ENCODE data around the gene AVL9. TPM values are rescaled to one million over a fixed set of nuclear protein-coding genes. Genes with fewer than 3 reads are reported as not detected.
"Not testable (repeated sequence)": the region's sequence is repeated elsewhere in the genome, so short reads cannot be mapped to it uniquely, and the experiment has no call there.

Gene AVL9
- total and polyA plus RNA-seq, 12 donors, result 6.3 to 21.7 (median 15.1) TPM

GRCh38 chr7:32636725-32637462 is 141.6 kb downstream of the AVL9 start:
- H3K4me3 ChIP-seq, H3K9me3 ChIP-seq, H3K27ac ChIP-seq, H3K4me1 ChIP-seq, DNase-seq, H3K27me3 ChIP-seq, ATAC-seq: not testable (repeated sequence)
- intact Hi-C loops (cut with DNase I), result loop anchor here in 1 of 10 donors (10.0 kb wide), 1 partner anchor 142 kb away; the partner anchor contains the start of genes AVL9 and LSM5
- TF ChIP-seq CTCF (IDR thresholded peaks at IDR 0.05), result peak in 1 of 9 donors; percentile 8
- H3K36me3 ChIP-seq, result peaks cover 0 to 22% (median 4%) of the 10 kb centered on the region in 9 donors
- 90 to 92% methylated on average over 5 of the region's 5 CpGs for WGBS, 2 donors

- H3K27ac ChIP-seq, DNase-seq, H3K4me1 ChIP-seq, H3K4me3 ChIP-seq, ATAC-seq, H3K27me3 ChIP-seq: not testable (repeated sequence)
- peaks cover 0 to 12% (median 0%) of the 10 kb centered on the region in 11 donors for H3K9me3 ChIP-seq
- H3K36me3 ChIP-seq, result peaks cover 0 to 24% (median 4%) of the 10 kb centered on the region in 9 donors
- intact Hi-C loops (cut with DNase I), result loop anchor here in 1 of 10 donors (10.0 kb wide), 1 partner anchor 143 kb away; the partner anchor contains the start of genes AVL9 and LSM5
Measured at GRCh38 chr7:32637611-32638010, 142.3 kb downstream of the AVL9 start.

Other genes starting within 250 kb of the AVL9 start
- 10 to 100 TPM; 36.1 to 49.8 (median 40.9) TPM for gene LSM5, start 5.1 kb upstream of the AVL9 start, total RNA-seq
- 10 to 100 TPM; 36.1 to 58.3 TPM for gene LSM5, start 5.1 kb upstream of the AVL9 start, polyA plus RNA-seq

All from heart right ventricle (tissue), 16 donors.